Mucosa of stomach (tissue), 1 donor: ENCODE measurements around the gene ZNF584.
"Not testable (repeated sequence)": the region's sequence is repeated elsewhere in the genome, so short reads cannot be mapped to it uniquely, and the experiment has no call there.

ENCODE experiments used
- H3K27me3 ChIP-seq: one replicate; pipeline ENCODE4 v1.7.0; 2013; ENCODE audit warnings: mild to moderate bottlenecking, low read length; ENCODE audit not compliant: control insufficient read depth, insufficient read depth
- H3K36me3 ChIP-seq: one replicate; pipeline ENCODE4 v1.7.0; 2013; ENCODE audit warnings: low read length; ENCODE audit not compliant: control insufficient read depth, insufficient read depth
- H3K4me1 ChIP-seq: one replicate; pipeline ENCODE4 v1.7.0; 2013; ENCODE audit warnings: mild to moderate bottlenecking, low read length; ENCODE audit not compliant: control insufficient read depth, insufficient read depth
- H3K4me3 ChIP-seq: one replicate; pipeline ENCODE4 v1.7.0; 2013; ENCODE audit warnings: low read length
- H3K9ac ChIP-seq: one replicate; pipeline ENCODE4 v1.7.0; 2013; ENCODE audit warnings: mild to moderate bottlenecking, low read length, moderate library complexity
- H3K9me3 ChIP-seq: one replicate; pipeline ENCODE4 v1.7.0; 2013; ENCODE audit warnings: mild to moderate bottlenecking, low read length, moderate library complexity; ENCODE audit not compliant: control insufficient read depth
- donor health status: Pancreatic carcinoma.

ZNF584 gene

DNA sequence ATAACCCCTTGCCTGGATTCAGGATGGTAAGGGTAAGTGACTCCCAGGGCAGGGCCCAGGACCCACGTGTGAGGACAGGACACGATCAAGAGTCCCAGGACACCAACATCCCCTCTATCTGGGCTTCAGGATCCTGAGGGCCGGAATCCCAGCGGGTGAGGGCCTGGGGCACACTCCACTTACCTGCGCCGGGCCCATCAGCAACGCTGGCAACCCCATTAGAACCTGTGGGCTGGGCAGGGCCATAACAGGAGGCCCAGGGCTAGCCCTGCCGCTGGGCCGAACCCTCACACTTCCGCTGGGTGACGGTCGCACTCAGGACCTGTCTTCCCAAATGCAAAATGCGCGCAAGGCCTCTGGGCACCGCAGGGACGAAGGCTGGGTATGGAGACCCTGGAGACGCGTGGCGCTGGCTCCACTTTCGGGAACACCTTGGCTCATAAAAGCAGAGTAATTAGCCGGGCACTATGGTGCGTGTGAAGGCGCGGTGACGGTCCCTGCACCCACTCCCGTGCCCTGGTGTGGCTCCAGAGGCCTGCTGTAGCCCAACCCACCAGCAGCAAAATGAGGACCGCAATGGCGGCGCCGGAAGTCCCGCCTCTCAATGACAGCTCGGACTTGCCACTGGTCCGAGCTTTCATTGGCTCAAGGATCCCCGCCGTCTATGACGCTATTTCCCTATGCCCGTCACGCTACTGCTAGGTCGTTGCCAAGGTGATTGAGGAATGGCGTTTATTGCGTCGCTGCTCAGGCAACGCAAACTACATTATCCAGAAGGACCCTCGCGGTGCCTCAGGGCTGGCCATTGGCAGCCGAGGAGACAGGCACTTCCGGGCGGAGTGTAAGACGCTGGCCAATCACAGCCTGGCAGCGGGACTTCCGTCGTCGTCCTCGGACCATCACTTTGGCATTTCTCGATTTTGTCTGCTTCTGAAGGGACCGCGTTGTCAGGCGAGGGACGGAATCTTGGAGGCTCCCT lies 31.4 kb downstream of the ZNF584 start, which contains the start of gene ZNF132:
TSS of gene ZNF132 (minus strand) at position 578 of the 979 bp plus-strand sequence. CDS start at position 246, 332 bp downstream.
- peaks cover 12% of the 10 kb centered on the region for H3K4me1 ChIP-seq
- peaks cover 14% of the 10 kb centered on the region for H3K9me3 ChIP-seq
- peaks cover 4% of the 10 kb centered on the region for H3K36me3 ChIP-seq
- H3K27me3 ChIP-seq: no peaks in the 10 kb centered on the region
- H3K4me3 ChIP-seq: peak within 1 kb of the TSS; percentile 52
- peak within 1 kb of the TSS; percentile 30 for H3K9ac ChIP-seq

GRCh38 chr19:58440556-58440955 lies 32.1 kb downstream of the ZNF584 start:
- Histone ChIP-seq H3K27me3 (no peaks in the 10 kb centered on the region), H3K4me3 (peak overlapping the region; percentile 52), H3K4me1 (peaks cover 12% of the 10 kb centered on the region), H3K36me3 (no peaks in the 10 kb centered on the region), H3K9me3 (peaks cover 7% of the 10 kb centered on the region), H3K9ac (peak overlapping the region; percentile 8)

- H3K27me3 ChIP-seq, H3K36me3 ChIP-seq, H3K4me3 ChIP-seq, H3K9ac ChIP-seq, H3K9me3 ChIP-seq: not testable (repeated sequence)
- H3K4me1 ChIP-seq: peaks cover 12% of the 10 kb centered on the region
Observed at GRCh38 chr19:58442986-58443385, 34.5 kb downstream of the ZNF584 start.

GRCh38 chr19:58448860-58449259 lies 40.4 kb downstream of the ZNF584 start:
- not testable (repeated sequence) for H3K4me1 ChIP-seq, H3K9ac ChIP-seq, H3K9me3 ChIP-seq, H3K4me3 ChIP-seq, H3K36me3 ChIP-seq, H3K27me3 ChIP-seq

GRCh38 chr19:58449980-58450379 lies 41.5 kb downstream of the ZNF584 start:
- not testable (repeated sequence) for H3K27me3 ChIP-seq, H3K4me1 ChIP-seq, H3K36me3 ChIP-seq, H3K4me3 ChIP-seq, H3K9ac ChIP-seq, H3K9me3 ChIP-seq

GRCh38 chr19:58450856-58451357 lies 42.5 kb downstream of the ZNF584 start:
- H3K36me3 ChIP-seq: no peaks in the 10 kb centered on the region

DNA sequence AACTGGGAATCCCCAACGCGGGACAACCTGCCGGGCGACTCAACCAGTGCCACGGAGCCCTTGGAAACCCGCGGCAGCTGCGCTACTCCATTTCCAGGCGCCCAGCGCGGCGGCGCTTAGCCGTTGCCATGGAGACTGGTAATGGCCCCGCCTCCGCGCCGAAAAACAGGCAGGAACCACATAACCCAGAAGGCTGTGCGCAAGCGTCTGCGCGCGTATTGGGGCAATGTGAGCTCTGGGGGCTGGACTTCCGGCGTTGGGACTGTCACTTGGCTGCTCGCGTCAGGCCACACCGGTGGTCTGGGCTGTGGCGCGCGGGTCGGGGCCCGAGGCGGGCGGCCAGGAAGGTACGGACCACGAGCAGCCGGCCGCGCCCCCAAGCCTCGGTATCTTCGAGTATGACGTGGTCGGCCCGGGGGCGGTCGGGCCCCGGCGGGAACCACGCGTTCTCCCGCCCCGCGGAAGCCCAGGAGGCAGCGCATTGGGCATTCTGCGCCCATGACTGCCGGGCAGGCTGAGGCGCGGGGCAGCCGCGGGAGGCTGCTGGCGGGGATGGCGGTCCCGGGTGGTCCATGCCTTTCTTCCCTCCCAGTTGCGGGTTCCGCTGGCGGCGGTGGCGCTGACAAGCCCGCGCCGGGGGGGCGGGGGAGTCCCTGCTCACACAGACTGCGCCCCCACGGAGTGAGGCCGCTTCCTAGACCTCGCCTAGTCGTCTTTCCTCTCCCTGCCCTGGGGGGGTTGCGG lies 43.1 kb downstream of the ZNF584 start, which contains the start of gene ZNF324B:
TSS of gene ZNF324B (plus strand) at position 265 of the 744 bp plus-strand sequence. CDS start 2,080 bp downstream, outside the sequence.
- Histone ChIP-seq H3K27me3 (peaks cover 7% of the 10 kb centered on the region), H3K4me1 (peaks cover 4% of the 10 kb centered on the region), H3K9ac (peak within 1 kb of the TSS; percentile 61), H3K9me3 (no peaks in the 10 kb centered on the region), H3K36me3 (no peaks in the 10 kb centered on the region), H3K4me3 (peak within 1 kb of the TSS; percentile 26)

More at GRCh38 chr19:58450856-58451357, 42.5 kb downstream of the ZNF584 start:
- Histone ChIP-seq H3K9me3 (no peaks in the 10 kb centered on the region), H3K4me3 (peak overlapping the region; percentile 26), H3K4me1 (peaks cover 4% of the 10 kb centered on the region), H3K27me3 (peaks cover 7% of the 10 kb centered on the region), H3K9ac (peak overlapping the region; percentile 61)

- Histone ChIP-seq H3K4me1 (peaks cover 4% of the 10 kb centered on the region), H3K4me3 (no peak overlapping the region), H3K27me3 (peaks cover 6% of the 10 kb centered on the region), H3K9ac (no peak overlapping the region), H3K36me3 (no peaks in the 10 kb centered on the region), H3K9me3 (no peaks in the 10 kb centered on the region)
Observed at GRCh38 chr19:58453743-58454142, 45.3 kb downstream of the ZNF584 start.

GRCh38 chr19:58455306-58455705 lies 46.9 kb downstream of the ZNF584 start:
- no peaks in the 10 kb centered on the region for H3K36me3 ChIP-seq
- H3K9me3 ChIP-seq: no peaks in the 10 kb centered on the region

DNA sequence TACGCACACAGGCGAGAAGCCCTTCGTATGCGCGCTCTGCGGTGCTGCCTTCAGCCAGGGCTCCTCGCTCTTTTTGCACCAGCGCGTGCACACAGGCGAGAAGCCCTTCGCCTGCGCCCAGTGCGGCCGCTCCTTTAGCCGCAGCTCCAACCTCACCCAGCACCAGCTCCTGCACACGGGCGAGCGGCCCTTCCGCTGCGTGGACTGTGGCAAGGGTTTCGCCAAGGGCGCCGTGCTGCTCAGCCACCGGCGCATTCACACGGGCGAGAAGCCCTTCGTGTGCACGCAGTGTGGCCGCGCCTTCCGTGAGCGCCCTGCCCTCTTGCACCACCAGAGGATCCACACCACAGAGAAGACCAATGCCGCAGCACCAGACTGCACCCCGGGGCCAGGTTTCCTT lies 47.7 kb downstream of the ZNF584 start:
- no peak overlapping the region for H3K4me3 ChIP-seq
- no peaks in the 10 kb centered on the region for H3K9me3 ChIP-seq
- H3K36me3 ChIP-seq: no peaks in the 10 kb centered on the region

More at GRCh38 chr19:58455306-58455705, 46.9 kb downstream of the ZNF584 start:
- Histone ChIP-seq H3K9ac (no peak overlapping the region), H3K27me3 (no peaks in the 10 kb centered on the region), H3K4me1 (peaks cover 4% of the 10 kb centered on the region), H3K4me3 (no peak overlapping the region)

DNA sequence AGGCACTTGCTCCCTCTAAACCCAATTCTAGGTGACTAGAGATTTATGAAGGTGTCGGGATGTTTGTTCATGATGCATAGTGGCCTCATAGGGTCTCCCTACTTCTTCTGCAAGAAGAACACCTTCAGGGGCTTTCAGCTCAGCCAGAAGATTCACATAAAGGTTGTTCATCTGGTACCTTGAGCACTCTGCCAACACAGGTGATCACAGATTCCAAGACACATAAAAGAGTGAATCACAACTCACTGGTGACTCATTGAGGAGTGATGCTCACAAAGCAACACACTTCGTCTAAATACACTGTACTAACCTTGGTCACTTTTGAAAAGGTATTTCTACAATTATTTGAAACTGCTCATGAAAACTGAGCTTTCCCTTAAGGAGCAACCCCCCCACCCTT lies 51.6 kb downstream of the ZNF584 start:
- H3K36me3 ChIP-seq: no peaks in the 10 kb centered on the region
- no peaks in the 10 kb centered on the region for H3K9me3 ChIP-seq
- H3K4me1 ChIP-seq: no peaks in the 10 kb centered on the region
- no peak overlapping the region for H3K4me3 ChIP-seq
- H3K9ac ChIP-seq: no peak overlapping the region
- H3K27me3 ChIP-seq: no peaks in the 10 kb centered on the region

More for the DNA sequence above, 47.7 kb downstream of the ZNF584 start:
- peaks cover 4% of the 10 kb centered on the region for H3K4me1 ChIP-seq
- no peaks in the 10 kb centered on the region for H3K27me3 ChIP-seq
- H3K9ac ChIP-seq: no peak overlapping the region
